CD4-positive, alpha-beta T cell treated with Interleukin-4 for 4 hours (primary cell): Measurements from ENCODE around the gene NT5C3B.
A peak's percentile ranks its signal among the peaks of the same experiment; 100 is the strongest.
"Not testable (repeated sequence)": the region's sequence is repeated elsewhere in the genome, so short reads cannot be mapped to it uniquely, and the experiment has no call there.

Experiments used
- DNase-seq: peaks from one replicate; pipeline ENCODE4 v3.0.0-alpha.2; 2020

The NT5C3B gene

GRCh38 chr17:41835800-41836549 is at the start of gene NT5C3B:
TSS of gene NT5C3B (minus strand) at chr17:41836232. CDS start at chr17:41836193, 39 bp downstream.
- peak; percentile 14 for DNase-seq

GRCh38 chr17:41885733-41886132 is 49.7 kb upstream of the NT5C3B start:
- no peak for DNase-seq

GRCh38 chr17:41882756-41883155 is 46.7 kb upstream of the NT5C3B start:
- DNase-seq, result no peak

GRCh38 chr17:41880130-41880529 is 44.1 kb upstream of the NT5C3B start:
- DNase-seq, result no peak

GRCh38 chr17:41874293-41874670 is 38.2 kb upstream of the NT5C3B start:
- DNase-seq, result not testable (repeated sequence)

GRCh38 chr17:41873559-41874292 is 37.7 kb upstream of the NT5C3B start:
- DNase-seq, result no peak

GRCh38 chr17:41871789-41872188 is 35.8 kb upstream of the NT5C3B start:
- no peak for DNase-seq

- no peak for DNase-seq
These were observed 34.6 kb upstream of the NT5C3B start for GRCh38 chr17:41870627-41871026.

- no peak for DNase-seq
These were observed 34.1 kb upstream of the NT5C3B start for GRCh38 chr17:41870097-41870496.

- DNase-seq, result no peak
These were observed 33.4 kb upstream of the NT5C3B start for GRCh38 chr17:41869426-41869825.

GRCh38 chr17:41868568-41868967 is 32.5 kb upstream of the NT5C3B start:
- peak; percentile 20 for DNase-seq

GRCh38 chr17:41865596-41865893 is 29.5 kb upstream of the NT5C3B start:
- DNase-seq, result no peak

GRCh38 chr17:41864836-41865595 is 29.0 kb upstream of the NT5C3B start, which contains the start of gene KLHL11:
TSS of gene KLHL11 (minus strand) at chr17:41865423. CDS start at chr17:41865370, 53 bp downstream.
- DNase-seq, result peak; percentile 83

- DNase-seq, result peak; percentile 58
These were observed 28.4 kb upstream of the NT5C3B start for GRCh38 chr17:41864498-41864835.

- no peak for DNase-seq
These were observed 27.2 kb upstream of the NT5C3B start for GRCh38 chr17:41863074-41863848.

- DNase-seq, result no peak
These were observed 24.4 kb upstream of the NT5C3B start for GRCh38 chr17:41860254-41860931.

GRCh38 chr17:41851382-41851781 is 15.3 kb upstream of the NT5C3B start:
- not testable (repeated sequence) for DNase-seq

- no peak for DNase-seq
These were observed 13.4 kb upstream of the NT5C3B start for GRCh38 chr17:41849251-41849990.

- no peak for DNase-seq
These were observed 12.8 kb upstream of the NT5C3B start for GRCh38 chr17:41848788-41849187.

- no peak for DNase-seq
These were observed 8.9 kb upstream of the NT5C3B start for GRCh38 chr17:41844971-41845370.

GRCh38 chr17:41840781-41841180 is 4.7 kb upstream of the NT5C3B start:
- DNase-seq, result not testable (repeated sequence)

- DNase-seq, result not testable (repeated sequence)
These were observed 3.4 kb upstream of the NT5C3B start for GRCh38 chr17:41839448-41839847.
